Measurements from ENCODE around the gene PLAAT4. TPM values are rescaled to one million over a fixed set of nuclear protein-coding genes. Genes with fewer than 3 reads are reported as not detected.

The PLAAT4 gene
- total RNA-seq = 31.7 and 32.7 TPM in 2 replicates

- peak; percentile 43 for DNase-seq (ENCODE audit: low read depth)
- TF ChIP-seq CTCF (conservative IDR thresholded peaks at IDR 0.05; ENCODE audit: low read depth, low read length) = no peak
- peak within 1 kb of the TSS; percentile 41 for H3K4me3 ChIP-seq (ENCODE audit: low read depth, low read length)
These were observed at the start of gene PLAAT4 for GRCh38 chr11:63536669-63537292. Gene PLAAT4 (plus strand): TSS chr11:63536808. CDS start chr11:63536869, 61 bp downstream.

- no peak for DNase-seq (ENCODE audit: low read depth)
- no peak overlapping the region for H3K4me3 ChIP-seq (ENCODE audit: low read depth, low read length)
- no peak for TF ChIP-seq CTCF (conservative IDR thresholded peaks at IDR 0.05; ENCODE audit: low read depth, low read length)
These were observed 47.8 kb upstream of the PLAAT4 start for GRCh38 chr11:63488789-63489188.

GRCh38 chr11:63489879-63490278 lies 46.7 kb upstream of the PLAAT4 start:
- no peak for DNase-seq (ENCODE audit: low read depth)
- TF ChIP-seq CTCF (conservative IDR thresholded peaks at IDR 0.05; ENCODE audit: low read depth, low read length) = peak; percentile 4
- H3K4me3 ChIP-seq (ENCODE audit: low read depth, low read length) = no peak overlapping the region

GRCh38 chr11:63490551-63491239 lies 45.9 kb upstream of the PLAAT4 start, which contains the start of gene PLAAT5:
Gene PLAAT5 (minus strand): TSS chr11:63491167. CDS start chr11:63491034, 133 bp downstream.
- peak within 1 kb of the TSS; percentile 56 for H3K4me3 ChIP-seq (ENCODE audit: low read depth, low read length)
- no peak for DNase-seq (ENCODE audit: low read depth)
- no peak for TF ChIP-seq CTCF (conservative IDR thresholded peaks at IDR 0.05; ENCODE audit: low read depth, low read length)

GRCh38 chr11:63491240-63491587 lies 45.4 kb upstream of the PLAAT4 start:
- H3K4me3 ChIP-seq (ENCODE audit: low read depth, low read length) = peak overlapping the region; percentile 56
- TF ChIP-seq CTCF (conservative IDR thresholded peaks at IDR 0.05; ENCODE audit: low read depth, low read length) = no peak

GRCh38 chr11:63491636-63492372 lies 44.8 kb upstream of the PLAAT4 start:
- H3K4me3 ChIP-seq (ENCODE audit: low read depth, low read length) = peak overlapping the region; percentile 56
- no peak for DNase-seq (ENCODE audit: low read depth)
- no peak for TF ChIP-seq CTCF (conservative IDR thresholded peaks at IDR 0.05; ENCODE audit: low read depth, low read length)

More at GRCh38 chr11:63491240-63491587, 45.4 kb upstream of the PLAAT4 start:
- DNase-seq (ENCODE audit: low read depth) = no peak
